Fibroblast of the conjunctiva (primary cell): ENCODE results near the gene BAK1.
"Not testable (repeated sequence)": the region's sequence is repeated elsewhere in the genome, so short reads cannot be mapped to it uniquely, and the experiment has no call there.

Experiments used
- DNase-seq: peaks from one replicate; pipeline ENCODE4 v3.0.0-alpha.2; 2010; ENCODE audit warnings: low read depth

Gene BAK1

GRCh38 chr6:33551538-33551937, 28.5 kb downstream of the BAK1 start:
- no peak for DNase-seq

- no peak for DNase-seq
Measured at GRCh38 chr6:33549896-33550295, 30.2 kb downstream of the BAK1 start.

- DNase-seq, result no peak
Measured at GRCh38 chr6:33549196-33549595, 30.9 kb downstream of the BAK1 start.

- DNase-seq, result no peak
Measured at GRCh38 chr6:33547499-33547898, 32.6 kb downstream of the BAK1 start.

- DNase-seq, result no peak
Measured at GRCh38 chr6:33546766-33547165, 33.3 kb downstream of the BAK1 start.

- not testable (repeated sequence) for DNase-seq
Measured at GRCh38 chr6:33545292-33545691, 34.8 kb downstream of the BAK1 start.

- DNase-seq, result no peak
Measured at GRCh38 chr6:33543116-33543515, 37.0 kb downstream of the BAK1 start.

- no peak for DNase-seq
Measured at GRCh38 chr6:33540768-33541167, 39.3 kb downstream of the BAK1 start.

- DNase-seq, result no peak
Measured at GRCh38 chr6:33534702-33535101, 45.4 kb downstream of the BAK1 start.

- not testable (repeated sequence) for DNase-seq
Measured at GRCh38 chr6:33533163-33533869, 46.8 kb downstream of the BAK1 start.

GRCh38 chr6:33532431-33532830, 47.6 kb downstream of the BAK1 start:
- DNase-seq, result not testable (repeated sequence)

GRCh38 chr6:33530617-33531016, 49.5 kb downstream of the BAK1 start:
- DNase-seq, result not testable (repeated sequence)
